Liver (tissue), 9 donors: ENCODE data around the gene CMTM2. TPM values are rescaled to one million over a fixed set of nuclear protein-coding genes. Genes with fewer than 3 reads are reported as not detected.

Source experiments
- DNase-seq: peaks from one replicate; pipeline ENCODE4 v3.0.0-alpha.2; 2017; ENCODE audit warnings: low spot score
- H3K27ac ChIP-seq, 2 donors: one replicate each; pipeline ENCODE4 v1.7.0; 2013; ENCODE audit warnings: inconsistent platforms in 2 of 2, low read length in 2 of 2, control low read depth in 1 of 2, low read depth in 1 of 2, mild to moderate bottlenecking in 1 of 2
- H3K27me3 ChIP-seq, 4 donors: one replicate each; pipeline versions ENCODE4 v1.6.1 to v1.7.0; 2013; ENCODE audit warnings: low read length in 3 of 4, inconsistent platforms in 1 of 4, mild to moderate bottlenecking in 1 of 4, moderate library complexity in 1 of 4; ENCODE audit not compliant: control insufficient read depth in 4 of 4, insufficient read depth in 4 of 4
- H3K36me3 ChIP-seq, 4 donors: one replicate each; pipeline versions ENCODE4 v1.6.1 to v1.7.0; 2013; ENCODE audit warnings: low read length in 3 of 4, mild to moderate bottlenecking in 3 of 4, low read depth in 1 of 4, moderate library complexity in 1 of 4; ENCODE audit not compliant: control insufficient read depth in 4 of 4, insufficient read depth in 3 of 4
- H3K4me1 ChIP-seq, 4 donors: one replicate each; pipeline versions ENCODE4 v1.6.1 to v1.7.0; 2013; ENCODE audit warnings: low read length in 3 of 4, mild to moderate bottlenecking in 3 of 4, moderate library complexity in 1 of 4; ENCODE audit not compliant: control insufficient read depth in 4 of 4, insufficient read depth in 4 of 4
- H3K4me3 ChIP-seq, 3 donors: one replicate each; pipeline versions ENCODE4 v1.6.1 to v1.7.0; 2013; ENCODE audit warnings: low read length in 3 of 3, control low read depth in 1 of 3, low read depth in 1 of 3, mild to moderate bottlenecking in 1 of 3
- H3K9ac ChIP-seq, 2 donors: one replicate each; pipeline ENCODE4 v1.7.0; 2013; ENCODE audit warnings: low read length in 2 of 2, mild to moderate bottlenecking in 2 of 2, moderate library complexity in 2 of 2, control low read depth in 1 of 2, low read depth in 1 of 2
- H3K9me3 ChIP-seq, 4 donors: one replicate each; pipeline versions ENCODE4 v1.6.1 to v1.7.0; 2013; ENCODE audit warnings: low read length in 3 of 4; ENCODE audit not compliant: control insufficient read depth in 4 of 4
- EGR1 ChIP-seq, 2 donors: IDR thresholded peaks; 2 replicates each; pipeline ENCODE4 v1.6.1; 2016 to 2018; ENCODE audit warnings: antibody characterized with exemption in 2 of 2, low read depth in 2 of 2
- FOXA1 ChIP-seq: IDR thresholded peaks from 2 replicates; pipeline ENCODE4 v1.6.1; 2016; ENCODE audit warnings: antibody characterized with exemption
- FOXA2 ChIP-seq: IDR thresholded peaks from 2 replicates; pipeline ENCODE4 v1.6.1; 2016; ENCODE audit warnings: antibody characterized with exemption
- GABPA ChIP-seq, 2 donors: IDR thresholded peaks in 1 of 2; conservative IDR thresholded peaks in 1 of 2; 2 replicates each; pipeline ENCODE4 v1.6.1; 2016; ENCODE audit warnings: antibody characterized with exemption in 2 of 2, mild to moderate bottlenecking in 1 of 2, moderate library complexity in 1 of 2
- NR2F2 ChIP-seq: IDR thresholded peaks from 2 replicates; pipeline ENCODE4 v1.6.1; 2016; ENCODE audit warnings: antibody characterized with exemption
- RAD21 ChIP-seq, 2 donors: IDR thresholded peaks; 2 replicates each; pipeline ENCODE4 v1.6.1; 2016; ENCODE audit warnings: antibody characterized with exemption in 2 of 2, mild to moderate bottlenecking in 2 of 2
- RXRA ChIP-seq, 2 donors: IDR thresholded peaks; 2 replicates each; pipeline ENCODE4 v1.6.1; 2017 to 2018; ENCODE audit warnings: antibody characterized with exemption in 2 of 2, mild to moderate bottlenecking in 1 of 2
- SP1 ChIP-seq: IDR thresholded peaks from 2 replicates; pipeline ENCODE4 v1.6.1; 2018; ENCODE audit warnings: antibody characterized with exemption, mild to moderate bottlenecking
- TAF1 ChIP-seq: conservative IDR thresholded peaks from 2 replicates; pipeline ENCODE4 v1.6.1; 2016; ENCODE audit warnings: antibody characterized with exemption, mild to moderate bottlenecking
- WGBS: extraction: QIAGEN DNeasy Blood & Tissue Kit; methylation state at CpG from one replicate; pipeline ENCODE4 v1.1.7; 2013; 5-methylcytosine and 5-hydroxymethylcytosine counted together
- polyA plus RNA-seq, 2 donors: library from polyadenylated mRNA; stranded (reverse) in 1 of 2; unstranded in 1 of 2; fragments of 200-250 nt in 1 of 2; fragments of >200 nt in 1 of 2; fragmentation: Nextera tagmentation in 1 of 2; extraction: Ambion mirVana in 1 of 2; gene quantifications; one replicate each; pipeline versions ENCODE4 v1.2.1 to v1.2.3, GENCODE V29; 2013 to 2015
- total RNA-seq, 2 donors: library from RNA; depleted of rRNA; stranded (reverse); fragments of >200 nt; gene quantifications; one replicate each; pipeline ENCODE4 v1.2.3, GENCODE V29; 2014
- TF ChIP-seq, protein P1 (sequence below): IDR thresholded peaks from 2 replicates; pipeline ENCODE4 v1.6.1; 2016; ENCODE audit warnings: antibody characterized with exemption
- TF ChIP-seq, protein P2 (sequence below): IDR thresholded peaks from 2 replicates; pipeline ENCODE4 v1.6.1; 2016; ENCODE audit warnings: antibody characterized with exemption, mild to moderate bottlenecking
- TF ChIP-seq, protein P3 (sequence below): IDR thresholded peaks from 2 replicates; pipeline ENCODE4 v1.6.1; 2016; ENCODE audit warnings: antibody characterized with exemption
- TF ChIP-seq, protein P4 (sequence below): fragments of 150-350 bp; IDR thresholded peaks from 2 replicates; pipeline ENCODE4 v1.5.1; 2017; ENCODE audit warnings: improper control_type of control experiment, low read depth, low read length; ENCODE audit not compliant: missing input control
- donor health status: healthy.
- donor health status: healthy.
- donor health status: healthy.
- donor health status: healthy.
- donor health status: healthy.

The CMTM2 gene
- total and polyA plus RNA-seq, 4 donors = 0.50 to 1.1 (median 0.62) TPM

DNA sequence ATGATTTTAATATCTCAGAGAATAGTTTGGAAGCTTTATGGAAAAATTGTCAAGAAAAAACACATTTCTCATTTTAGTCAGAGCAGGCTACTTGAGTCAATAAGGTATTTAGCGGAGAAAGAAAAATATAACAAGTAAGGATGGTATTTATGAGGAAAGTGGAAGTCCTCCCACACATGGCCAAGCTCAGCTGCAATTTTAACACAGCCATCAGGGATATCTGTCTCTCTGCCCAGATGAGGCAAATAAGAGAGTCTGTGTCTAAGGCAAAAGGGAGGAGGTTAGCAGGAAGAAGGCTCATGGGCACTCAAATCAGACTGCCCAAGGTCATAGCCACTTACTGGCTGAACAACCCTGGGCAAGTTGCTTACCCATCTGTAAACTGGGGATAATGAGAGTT is 5.2 kb upstream of the CMTM2 start:
- Histone ChIP-seq H3K9me3 (no peaks in the 10 kb centered on the region), H3K9ac (no peak overlapping the region), H3K27me3 (peaks cover 0 to 9% (median 0%) of the 10 kb centered on the region in 4 donors), H3K4me1 (peaks cover 2 to 7% (median 3%) of the 10 kb centered on the region in 4 donors), H3K4me3 (no peak overlapping the region), H3K27ac (no peak overlapping the region), H3K36me3 (no peaks in the 10 kb centered on the region)
- DNase-seq = no peak
- TF ChIP-seq NR2F2 = no peak
- no peak for TF ChIP-seq TAF1
- TF ChIP-seq RAD21 (IDR thresholded peaks at IDR 0.05) = no peak
- no peak for TF ChIP-seq RXRA (IDR thresholded peaks at IDR 0.05)
- TF ChIP-seq EGR1 (IDR thresholded peaks at IDR 0.05; ENCODE audit: low read depth in 2 of 2) = no peak
- TF ChIP-seq SP1 = no peak
- no peak for TF ChIP-seq FOXA1
- no peak for TF ChIP-seq GABPA (IDR thresholded peaks at IDR 0.05 in 1 of 2, conservative IDR thresholded peaks at IDR 0.05 in 1 of 2)
- TF ChIP-seq, protein P1, sequence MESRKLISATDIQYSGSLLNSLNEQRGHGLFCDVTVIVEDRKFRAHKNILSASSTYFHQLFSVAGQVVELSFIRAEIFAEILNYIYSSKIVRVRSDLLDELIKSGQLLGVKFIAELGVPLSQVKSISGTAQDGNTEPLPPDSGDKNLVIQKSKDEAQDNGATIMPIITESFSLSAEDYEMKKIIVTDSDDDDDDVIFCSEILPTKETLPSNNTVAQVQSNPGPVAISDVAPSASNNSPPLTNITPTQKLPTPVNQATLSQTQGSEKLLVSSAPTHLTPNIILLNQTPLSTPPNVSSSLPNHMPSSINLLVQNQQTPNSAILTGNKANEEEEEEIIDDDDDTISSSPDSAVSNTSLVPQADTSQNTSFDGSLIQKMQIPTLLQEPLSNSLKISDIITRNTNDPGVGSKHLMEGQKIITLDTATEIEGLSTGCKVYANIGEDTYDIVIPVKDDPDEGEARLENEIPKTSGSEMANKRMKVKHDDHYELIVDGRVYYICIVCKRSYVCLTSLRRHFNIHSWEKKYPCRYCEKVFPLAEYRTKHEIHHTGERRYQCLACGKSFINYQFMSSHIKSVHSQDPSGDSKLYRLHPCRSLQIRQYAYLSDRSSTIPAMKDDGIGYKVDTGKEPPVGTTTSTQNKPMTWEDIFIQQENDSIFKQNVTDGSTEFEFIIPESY = no peak
- TF ChIP-seq FOXA2 = no peak
- TF ChIP-seq, protein P2, sequence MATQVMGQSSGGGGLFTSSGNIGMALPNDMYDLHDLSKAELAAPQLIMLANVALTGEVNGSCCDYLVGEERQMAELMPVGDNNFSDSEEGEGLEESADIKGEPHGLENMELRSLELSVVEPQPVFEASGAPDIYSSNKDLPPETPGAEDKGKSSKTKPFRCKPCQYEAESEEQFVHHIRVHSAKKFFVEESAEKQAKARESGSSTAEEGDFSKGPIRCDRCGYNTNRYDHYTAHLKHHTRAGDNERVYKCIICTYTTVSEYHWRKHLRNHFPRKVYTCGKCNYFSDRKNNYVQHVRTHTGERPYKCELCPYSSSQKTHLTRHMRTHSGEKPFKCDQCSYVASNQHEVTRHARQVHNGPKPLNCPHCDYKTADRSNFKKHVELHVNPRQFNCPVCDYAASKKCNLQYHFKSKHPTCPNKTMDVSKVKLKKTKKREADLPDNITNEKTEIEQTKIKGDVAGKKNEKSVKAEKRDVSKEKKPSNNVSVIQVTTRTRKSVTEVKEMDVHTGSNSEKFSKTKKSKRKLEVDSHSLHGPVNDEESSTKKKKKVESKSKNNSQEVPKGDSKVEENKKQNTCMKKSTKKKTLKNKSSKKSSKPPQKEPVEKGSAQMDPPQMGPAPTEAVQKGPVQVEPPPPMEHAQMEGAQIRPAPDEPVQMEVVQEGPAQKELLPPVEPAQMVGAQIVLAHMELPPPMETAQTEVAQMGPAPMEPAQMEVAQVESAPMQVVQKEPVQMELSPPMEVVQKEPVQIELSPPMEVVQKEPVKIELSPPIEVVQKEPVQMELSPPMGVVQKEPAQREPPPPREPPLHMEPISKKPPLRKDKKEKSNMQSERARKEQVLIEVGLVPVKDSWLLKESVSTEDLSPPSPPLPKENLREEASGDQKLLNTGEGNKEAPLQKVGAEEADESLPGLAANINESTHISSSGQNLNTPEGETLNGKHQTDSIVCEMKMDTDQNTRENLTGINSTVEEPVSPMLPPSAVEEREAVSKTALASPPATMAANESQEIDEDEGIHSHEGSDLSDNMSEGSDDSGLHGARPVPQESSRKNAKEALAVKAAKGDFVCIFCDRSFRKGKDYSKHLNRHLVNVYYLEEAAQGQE = no peak
- TF ChIP-seq, protein P3, sequence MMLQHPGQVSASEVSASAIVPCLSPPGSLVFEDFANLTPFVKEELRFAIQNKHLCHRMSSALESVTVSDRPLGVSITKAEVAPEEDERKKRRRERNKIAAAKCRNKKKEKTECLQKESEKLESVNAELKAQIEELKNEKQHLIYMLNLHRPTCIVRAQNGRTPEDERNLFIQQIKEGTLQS = no peak
- 97% methylated on average over 1 of the region's 1 CpG for WGBS

DNA sequence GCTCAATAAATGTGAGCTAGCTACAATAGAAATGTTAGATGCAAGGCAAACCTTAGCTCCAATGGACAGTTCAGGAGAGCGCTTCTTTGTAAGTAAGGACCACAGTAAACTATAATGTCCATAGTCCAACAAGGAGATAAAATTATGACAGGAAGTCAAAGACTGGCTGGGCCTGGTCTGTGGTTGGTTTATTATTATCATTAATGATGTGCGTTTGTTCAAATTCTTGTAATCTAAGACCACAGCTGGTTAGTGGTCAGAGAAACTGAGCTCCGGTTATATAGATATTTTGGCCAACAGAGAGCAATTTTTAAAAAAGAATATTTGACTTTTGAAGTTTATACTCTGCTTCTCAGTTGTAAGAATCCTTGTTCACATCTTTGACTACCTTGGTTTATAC is 4.7 kb upstream of the CMTM2 start:
- WGBS = 93% methylated on average over 3 of the region's 3 CpGs
- no peak for DNase-seq
- Histone ChIP-seq H3K36me3 (no peaks in the 10 kb centered on the region), H3K27ac (no peak overlapping the region), H3K4me3 (no peak overlapping the region), H3K9ac (no peak overlapping the region), H3K9me3 (no peaks in the 10 kb centered on the region), H3K27me3 (peaks cover 0 to 9% (median 0%) of the 10 kb centered on the region in 4 donors), H3K4me1 (peaks cover 4 to 12% (median 5%) of the 10 kb centered on the region in 4 donors)
- TF ChIP-seq FOXA1 (no peak), TAF1 (no peak), RXRA (IDR thresholded peaks at IDR 0.05) (no peak)
- TF ChIP-seq, protein P4, sequence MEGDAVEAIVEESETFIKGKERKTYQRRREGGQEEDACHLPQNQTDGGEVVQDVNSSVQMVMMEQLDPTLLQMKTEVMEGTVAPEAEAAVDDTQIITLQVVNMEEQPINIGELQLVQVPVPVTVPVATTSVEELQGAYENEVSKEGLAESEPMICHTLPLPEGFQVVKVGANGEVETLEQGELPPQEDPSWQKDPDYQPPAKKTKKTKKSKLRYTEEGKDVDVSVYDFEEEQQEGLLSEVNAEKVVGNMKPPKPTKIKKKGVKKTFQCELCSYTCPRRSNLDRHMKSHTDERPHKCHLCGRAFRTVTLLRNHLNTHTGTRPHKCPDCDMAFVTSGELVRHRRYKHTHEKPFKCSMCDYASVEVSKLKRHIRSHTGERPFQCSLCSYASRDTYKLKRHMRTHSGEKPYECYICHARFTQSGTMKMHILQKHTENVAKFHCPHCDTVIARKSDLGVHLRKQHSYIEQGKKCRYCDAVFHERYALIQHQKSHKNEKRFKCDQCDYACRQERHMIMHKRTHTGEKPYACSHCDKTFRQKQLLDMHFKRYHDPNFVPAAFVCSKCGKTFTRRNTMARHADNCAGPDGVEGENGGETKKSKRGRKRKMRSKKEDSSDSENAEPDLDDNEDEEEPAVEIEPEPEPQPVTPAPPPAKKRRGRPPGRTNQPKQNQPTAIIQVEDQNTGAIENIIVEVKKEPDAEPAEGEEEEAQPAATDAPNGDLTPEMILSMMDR = no peak
- TF ChIP-seq, protein P1 = no peak
